ENCODE results near the gene TTLL10. TPM values are rescaled to one million over a fixed set of nuclear protein-coding genes. Genes with fewer than 3 reads are reported as not detected.

The TTLL10 gene, protein sequence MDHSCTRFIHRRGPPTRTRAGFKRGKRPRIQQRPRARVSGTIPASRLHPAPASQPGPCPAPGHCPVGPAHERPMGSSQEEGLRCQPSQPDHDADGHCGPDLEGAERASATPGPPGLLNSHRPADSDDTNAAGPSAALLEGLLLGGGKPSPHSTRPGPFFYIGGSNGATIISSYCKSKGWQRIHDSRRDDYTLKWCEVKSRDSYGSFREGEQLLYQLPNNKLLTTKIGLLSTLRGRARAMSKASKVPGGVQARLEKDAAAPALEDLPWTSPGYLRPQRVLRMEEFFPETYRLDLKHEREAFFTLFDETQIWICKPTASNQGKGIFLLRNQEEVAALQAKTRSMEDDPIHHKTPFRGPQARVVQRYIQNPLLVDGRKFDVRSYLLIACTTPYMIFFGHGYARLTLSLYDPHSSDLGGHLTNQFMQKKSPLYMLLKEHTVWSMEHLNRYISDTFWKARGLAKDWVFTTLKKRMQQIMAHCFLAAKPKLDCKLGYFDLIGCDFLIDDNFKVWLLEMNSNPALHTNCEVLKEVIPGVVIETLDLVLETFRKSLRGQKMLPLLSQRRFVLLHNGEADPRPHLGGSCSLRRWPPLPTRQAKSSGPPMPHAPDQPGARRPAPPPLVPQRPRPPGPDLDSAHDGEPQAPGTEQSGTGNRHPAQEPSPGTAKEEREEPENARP
- total RNA-seq, result 1.0 TPM

DNA sequence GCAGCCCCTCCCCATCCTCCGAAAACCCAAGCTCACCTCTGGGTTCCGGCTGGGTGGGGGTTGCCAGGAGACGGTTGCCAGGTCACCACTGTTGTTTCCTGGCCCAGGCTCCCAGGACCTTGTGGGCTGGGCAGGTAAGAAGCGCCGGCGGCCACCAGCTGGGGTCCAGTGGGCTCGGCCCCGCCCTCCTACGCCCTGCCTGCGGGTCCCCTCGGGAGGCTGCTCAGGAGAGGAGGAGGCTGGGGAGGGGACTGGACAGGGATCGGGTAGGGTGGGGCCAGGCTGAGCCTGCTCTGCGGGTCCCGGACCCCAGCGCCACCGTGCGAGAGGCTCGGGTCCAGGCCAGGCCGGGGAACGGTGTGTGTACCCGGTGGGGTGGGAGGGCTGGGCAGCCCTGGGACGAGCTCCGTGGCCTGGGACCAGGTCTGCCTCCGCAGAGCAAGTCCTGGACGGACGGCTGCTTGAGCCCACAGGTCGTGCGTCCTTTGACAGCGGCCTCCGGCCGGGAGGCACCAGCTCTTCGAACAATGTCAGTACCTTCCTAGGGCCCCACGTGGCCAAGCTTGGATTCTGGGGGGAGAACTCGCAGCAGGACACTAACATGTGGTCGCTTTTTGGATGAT lies at the start of gene TTLL10:
TSS of gene TTLL10 (plus strand) at position 88 of the 623 bp plus-strand sequence. CDS start 5,336 bp downstream, outside the sequence.
- ATAC-seq, result no peak

DNA sequence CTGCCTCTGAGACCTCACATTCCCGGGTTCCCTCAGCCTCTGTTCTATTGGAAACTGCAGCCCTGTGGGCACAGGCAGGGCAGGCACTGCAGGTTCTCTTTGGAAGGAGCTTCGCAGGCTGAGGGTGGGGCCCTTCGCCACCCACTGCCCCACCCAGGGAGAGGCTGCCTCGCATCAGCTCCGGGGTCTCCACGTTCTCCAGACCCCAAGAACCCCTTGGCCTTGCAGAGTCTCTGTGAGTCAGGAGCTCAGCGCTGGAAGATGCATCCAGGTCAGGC lies 49.2 kb upstream of the TTLL10 start:
- no peak for ATAC-seq

DNA sequence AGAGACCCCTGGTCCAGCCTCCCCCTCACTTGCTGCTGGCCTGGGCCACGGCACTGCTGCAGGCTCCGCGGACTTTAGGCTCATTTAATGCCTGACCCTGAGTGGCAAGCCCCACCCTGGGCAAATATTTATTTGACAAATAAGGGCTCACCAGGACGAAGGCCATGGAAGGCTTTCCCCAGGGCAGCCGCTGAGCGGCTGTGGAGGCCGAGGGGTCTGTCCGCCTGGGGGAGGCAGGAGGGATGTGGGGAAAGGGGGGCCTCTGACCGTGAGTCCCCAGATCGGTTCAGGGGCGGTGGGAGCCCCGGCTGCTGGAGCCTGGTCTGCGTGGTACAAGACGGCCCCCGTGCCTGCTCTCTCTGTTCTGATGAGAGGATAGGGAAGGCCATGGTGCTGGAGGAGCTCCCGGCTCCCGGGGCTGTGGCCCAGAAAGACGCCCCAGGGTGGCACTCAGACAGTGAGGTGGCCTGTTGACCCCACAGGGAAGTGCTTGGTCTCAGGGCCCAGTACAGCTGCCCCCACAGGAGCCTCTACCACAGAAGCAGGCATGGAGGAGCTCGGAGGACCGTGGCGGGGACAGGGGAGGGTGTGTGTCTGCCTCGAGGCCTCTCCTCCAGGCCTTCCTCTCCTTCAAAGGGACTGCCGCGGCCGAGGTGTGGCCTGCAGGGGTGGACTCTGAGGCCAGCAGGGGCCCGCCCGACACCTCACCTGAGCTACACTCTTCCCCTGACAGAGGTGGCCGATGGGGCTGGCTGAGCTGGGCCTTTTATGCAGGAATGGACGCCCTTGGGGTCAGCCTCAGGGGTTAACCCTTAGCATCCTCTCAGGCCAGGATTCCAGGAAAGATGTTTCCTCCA lies 48.7 kb upstream of the TTLL10 start:
- no peak for ATAC-seq

DNA sequence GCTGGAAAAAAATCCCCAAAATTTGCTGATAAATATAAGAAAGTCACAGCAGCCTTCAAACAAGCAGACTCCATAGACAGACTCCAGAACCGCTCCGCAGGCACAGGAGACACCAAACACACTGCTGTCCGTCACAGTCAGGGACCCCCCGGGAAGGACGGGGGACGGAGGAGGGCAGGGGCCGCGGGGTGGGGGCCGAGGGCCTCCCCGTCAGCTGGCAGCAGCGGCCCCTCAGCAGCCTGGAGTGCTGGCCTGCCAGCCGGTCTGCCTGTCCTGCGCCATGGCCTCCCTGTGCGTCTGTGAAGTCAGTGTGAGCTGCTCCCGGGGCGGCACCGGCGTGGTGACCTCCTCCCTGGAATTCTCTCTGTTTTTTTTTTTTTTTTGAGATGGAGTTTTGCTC lies 47.7 kb upstream of the TTLL10 start:
- ATAC-seq, result no peak

DNA sequence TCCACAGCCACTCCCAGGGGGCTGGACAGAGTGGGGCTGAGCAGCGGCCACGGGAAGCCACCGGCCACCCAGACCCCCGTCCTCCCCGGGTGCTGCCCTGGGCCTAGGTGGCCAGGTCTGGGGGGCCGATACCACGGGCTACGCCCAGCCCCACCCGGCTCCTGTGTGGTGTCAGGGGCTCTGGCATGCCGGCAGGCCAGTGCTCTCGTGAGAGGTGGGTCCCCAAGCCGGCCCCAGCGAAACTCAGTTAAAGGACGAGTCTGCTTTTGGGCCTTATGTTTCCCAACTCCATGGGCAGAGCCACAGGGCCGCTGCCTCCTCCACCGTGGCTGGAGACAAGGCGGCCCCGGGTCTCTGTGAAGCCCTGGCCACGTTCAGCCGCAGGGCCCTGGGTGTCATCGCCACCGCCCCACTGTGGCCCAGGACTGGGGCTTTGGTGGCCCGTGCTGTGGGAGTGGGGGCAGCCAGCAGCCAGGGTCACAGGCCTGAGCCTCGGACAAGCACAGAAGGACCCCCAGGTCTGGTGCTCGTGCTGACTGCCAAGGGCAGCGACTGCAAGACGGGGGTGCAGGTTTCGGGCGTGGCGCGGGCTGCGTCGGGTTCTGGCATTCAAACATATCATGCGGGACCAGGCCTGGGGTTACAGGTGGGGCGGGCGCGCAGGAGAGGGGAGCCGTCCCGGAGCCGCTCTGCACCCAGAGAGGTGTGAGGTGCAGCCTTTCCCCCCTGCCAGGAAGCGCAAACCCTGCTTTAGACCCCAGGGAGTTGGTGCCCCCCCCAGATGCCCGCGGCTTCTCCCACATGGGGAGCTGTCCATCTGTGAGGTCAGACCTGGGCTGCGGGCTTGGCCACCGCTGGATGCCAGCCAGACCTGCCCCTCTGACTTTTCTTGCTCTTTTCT lies 45.9 kb upstream of the TTLL10 start:
- no peak for ATAC-seq

DNA sequence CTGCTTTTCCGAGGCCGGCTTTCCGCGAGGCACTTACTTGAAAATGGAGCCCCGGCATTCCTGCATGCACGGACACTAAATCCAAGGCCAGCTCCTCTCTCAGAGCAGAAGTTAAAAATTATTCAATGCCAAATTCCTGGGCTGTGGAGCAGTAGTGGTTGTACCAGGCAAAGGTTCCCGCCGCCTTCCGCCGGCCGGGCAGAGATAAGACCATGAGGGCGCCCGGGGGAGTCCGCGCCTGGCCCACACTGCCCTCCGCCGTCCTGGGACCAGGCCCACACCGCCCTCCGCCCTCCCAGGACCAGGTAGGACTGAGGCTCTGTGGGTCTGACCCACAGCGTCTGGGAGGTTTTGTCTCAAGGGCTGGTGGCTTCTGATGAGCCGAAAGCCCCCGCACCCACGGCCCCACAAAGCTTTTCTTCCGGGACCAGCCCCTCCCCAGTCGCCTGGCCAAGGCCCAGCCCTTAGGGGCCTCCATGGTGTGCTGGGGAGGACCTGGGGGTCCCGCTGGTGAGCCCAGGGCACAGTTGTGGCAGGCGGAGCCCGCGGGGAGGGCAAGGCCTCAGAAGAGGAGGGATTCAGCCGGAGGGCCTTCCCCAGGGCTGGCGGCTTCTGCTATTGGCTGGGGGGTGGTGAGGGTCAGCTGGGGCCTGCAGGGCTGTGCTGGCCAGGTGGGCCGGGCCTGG lies 45.1 kb upstream of the TTLL10 start:
- no peak for ATAC-seq

DNA sequence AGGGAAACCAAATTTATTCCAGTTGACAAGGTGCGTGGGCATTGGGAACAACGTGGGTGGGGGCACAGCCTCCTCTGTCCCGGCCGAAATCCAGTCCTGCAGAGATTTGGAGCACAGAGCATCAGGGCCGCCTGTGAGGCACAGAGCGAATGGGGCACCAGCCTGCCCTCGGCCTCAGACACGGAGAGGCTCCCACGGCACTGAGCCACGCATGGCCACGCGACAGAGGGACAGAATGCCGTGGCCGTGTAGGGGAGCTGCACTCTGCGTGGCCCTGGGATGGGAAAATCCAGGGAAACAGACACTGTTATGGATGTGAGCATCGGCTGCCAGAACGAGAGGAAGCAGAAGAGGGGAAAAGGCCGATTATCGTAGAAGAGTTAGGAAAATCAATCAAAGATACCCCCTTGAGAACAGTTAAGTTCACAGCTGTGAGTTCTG lies 44.3 kb upstream of the TTLL10 start:
- ATAC-seq, result no peak

DNA sequence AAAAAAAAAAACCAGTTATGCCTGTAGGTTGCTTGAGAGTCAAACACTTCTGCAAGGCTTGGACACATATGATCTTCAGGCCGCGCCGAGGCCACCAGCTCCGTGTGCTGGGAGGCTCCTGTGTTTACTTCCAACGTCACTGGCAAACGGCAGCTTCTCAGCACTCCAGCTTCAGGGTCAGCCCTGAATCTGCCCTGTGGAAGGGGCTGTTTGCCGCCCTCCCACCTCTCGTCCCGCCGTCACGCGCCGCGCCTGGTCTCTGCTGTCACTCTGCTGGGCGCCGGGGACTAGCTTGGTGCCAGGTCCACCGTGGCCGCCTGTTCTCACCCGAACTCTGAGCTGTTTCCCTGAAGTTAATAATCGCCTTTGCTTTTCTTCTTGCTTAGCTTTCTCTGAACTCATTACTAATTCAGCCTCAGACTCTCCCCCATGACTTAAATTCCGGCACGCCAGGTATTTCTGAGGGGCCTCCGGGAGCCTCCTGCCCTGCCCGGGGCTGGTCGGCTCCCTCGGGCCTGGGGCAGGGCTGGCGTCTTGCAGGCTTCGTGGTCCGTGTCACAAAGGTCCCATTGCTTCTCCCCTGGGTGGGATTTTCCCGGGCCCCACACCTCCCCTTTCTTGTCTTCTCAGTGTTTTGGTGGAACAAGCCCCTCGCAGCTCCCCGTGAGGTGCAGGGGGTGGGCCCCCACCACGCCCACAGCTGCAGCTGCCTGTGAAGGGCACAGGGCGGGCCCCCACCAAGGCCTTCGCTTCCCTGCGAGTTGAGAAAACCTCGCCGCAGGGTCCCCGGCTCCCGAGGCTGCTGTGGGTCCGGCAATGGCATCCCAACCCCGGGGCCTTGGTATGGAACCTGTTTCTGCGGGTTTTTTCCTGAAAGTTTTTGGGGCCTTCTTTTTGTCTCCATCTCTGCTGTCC lies 43.2 kb upstream of the TTLL10 start:
- ATAC-seq, result no peak

DNA sequence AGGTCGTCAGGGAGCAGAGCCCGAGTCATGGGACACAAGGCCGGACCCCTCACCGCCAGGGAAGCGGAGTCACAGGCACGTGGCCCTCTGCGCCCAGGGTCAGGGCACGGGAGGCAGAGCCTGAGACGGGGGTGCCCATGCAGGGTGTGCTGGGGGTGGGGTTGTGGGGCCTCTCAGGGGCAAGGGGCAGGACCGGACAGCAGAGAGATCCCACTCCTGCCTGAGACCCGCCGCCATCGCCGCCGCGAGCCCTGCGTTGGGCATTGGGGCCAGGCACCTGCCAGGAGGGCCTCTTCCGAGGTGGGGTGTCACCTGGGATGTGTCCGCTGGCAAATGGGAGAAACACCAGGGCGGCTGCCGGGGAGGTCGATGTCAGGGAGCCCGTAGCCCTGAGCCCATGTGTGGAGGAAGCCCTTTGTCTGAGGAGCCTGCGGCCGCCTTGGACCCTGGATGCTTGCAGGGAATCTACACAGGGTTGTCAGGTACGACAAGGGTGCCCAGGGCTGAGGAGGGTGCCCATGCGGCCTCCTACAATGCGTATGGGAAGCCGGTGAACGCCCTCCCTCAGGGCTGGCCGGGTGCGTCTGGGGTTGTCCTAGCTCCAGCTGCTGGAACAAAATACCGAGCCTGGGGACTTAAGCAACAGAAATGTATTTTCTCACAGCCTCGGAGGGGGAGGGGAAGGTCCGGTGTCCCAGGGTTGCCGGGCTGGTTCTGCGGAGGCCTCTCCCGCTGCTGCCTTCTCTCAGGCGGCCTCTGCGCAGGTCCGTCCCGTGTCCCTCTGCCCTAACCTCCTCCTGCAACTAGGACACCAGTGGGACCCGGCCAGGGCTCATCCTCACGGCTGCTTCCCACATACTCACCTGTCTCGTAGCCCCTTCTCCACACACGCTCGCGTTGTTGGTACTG lies 41.4 kb upstream of the TTLL10 start:
- ATAC-seq, result no peak

DNA sequence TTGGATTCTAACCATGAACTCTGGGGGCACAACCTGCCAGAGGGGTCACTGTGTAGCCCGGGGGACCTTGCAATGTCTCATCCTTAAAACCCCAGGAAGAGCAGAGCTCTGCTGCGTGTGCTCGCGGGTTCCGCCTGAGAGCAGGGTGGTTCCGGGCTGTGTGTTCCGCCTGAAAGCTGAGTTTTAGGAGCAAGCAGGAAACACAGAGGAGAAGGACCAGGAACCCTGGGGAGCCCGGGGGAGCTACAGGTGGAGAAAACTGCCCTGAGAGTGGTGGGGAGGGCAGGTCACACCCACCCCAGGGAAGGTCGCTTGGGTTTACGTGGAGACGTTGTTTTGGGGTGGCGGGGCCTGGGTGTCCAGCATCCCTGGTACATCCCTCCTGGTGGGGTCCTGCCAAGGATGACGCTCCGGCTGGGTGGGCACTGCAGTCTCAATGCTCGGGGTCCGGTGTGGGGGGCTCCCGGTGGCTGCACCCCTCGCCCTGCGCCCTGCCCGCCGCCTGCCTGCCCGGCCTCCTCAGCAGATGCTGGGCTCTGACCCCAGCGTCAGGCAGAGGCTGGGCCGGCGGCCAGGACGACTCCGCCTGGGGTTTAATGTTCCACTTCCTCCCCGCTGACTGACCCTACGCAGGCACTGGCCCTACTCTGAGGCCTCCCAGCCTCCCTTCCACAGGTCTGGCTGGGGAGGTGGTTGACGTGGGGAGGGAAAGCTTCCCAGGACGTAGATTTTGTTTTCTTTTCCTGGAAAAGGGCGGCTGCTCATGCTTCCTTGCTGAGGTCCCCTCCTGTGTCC lies 40.5 kb upstream of the TTLL10 start:
- no peak for ATAC-seq

DNA sequence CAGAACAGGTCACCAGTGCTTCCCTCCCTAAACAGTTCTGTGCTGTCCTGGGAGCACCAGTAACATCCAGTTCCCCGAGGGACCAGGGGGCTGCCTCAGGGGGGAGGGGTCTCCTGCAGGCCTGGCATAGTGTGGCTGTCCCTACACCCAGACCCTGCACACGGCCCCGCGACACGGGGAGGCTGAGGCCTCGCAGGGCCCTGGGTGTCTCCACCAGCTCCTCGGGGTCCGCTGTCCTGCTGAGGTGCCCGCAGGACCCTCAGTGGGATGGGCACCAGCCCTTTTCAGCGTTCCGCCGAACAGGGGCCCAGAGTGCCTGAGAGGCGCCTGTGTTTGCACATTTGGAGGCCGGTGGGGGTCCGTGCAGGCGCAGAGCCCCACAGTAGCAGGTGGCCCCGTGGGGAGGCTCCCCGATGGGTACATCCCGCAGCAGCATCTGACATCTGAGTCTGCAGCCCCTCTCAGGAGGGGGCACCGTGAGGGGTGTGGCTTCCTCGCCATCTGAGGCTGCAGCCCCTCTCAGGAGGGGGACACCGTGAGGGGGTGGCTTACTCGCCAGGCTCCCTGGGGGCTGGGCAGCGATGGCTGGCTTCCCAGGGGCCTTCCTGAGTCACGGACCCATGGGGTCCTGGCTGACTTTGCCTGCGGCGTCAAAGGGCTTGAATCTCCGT lies 39.2 kb upstream of the TTLL10 start:
- ATAC-seq, result no peak

DNA sequence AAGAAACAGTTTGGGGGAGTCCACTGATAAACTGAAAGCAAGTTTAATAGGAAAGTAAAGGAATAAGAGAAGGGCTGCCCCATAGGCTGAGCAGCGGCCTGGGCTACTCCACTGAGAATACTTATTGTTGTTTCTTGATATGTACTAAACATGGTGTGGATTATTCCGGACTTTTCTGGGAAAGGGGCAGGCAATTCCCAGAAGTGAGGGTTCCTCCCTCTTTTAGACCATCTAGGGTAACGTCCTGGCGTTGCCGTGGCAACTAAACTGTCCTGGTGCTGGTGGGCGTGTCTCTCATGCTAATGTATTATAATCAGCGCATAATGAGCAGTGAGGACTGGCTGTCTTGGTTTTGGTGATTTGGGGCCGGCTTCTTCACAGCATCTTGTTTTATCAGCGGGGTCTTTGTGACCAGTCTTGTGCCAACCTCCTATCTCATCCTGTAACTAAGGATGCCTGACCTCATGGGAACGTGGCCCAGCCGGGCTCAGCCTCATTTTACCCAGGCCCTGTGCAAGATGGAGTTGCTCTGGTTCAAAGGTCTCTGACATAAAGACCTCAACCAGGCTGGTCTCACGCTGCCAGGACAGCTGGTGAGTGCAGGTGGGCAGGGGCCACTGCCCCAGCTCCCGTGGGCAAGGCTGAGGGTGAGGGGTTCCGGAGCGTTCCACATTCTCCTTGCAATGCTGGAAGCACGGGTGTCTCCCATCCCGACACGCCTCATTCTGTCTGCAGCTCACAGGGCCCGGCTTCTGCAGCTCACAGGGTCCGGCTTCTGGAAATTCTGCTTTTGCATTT lies 38.1 kb upstream of the TTLL10 start:
- ATAC-seq, result no peak

DNA sequence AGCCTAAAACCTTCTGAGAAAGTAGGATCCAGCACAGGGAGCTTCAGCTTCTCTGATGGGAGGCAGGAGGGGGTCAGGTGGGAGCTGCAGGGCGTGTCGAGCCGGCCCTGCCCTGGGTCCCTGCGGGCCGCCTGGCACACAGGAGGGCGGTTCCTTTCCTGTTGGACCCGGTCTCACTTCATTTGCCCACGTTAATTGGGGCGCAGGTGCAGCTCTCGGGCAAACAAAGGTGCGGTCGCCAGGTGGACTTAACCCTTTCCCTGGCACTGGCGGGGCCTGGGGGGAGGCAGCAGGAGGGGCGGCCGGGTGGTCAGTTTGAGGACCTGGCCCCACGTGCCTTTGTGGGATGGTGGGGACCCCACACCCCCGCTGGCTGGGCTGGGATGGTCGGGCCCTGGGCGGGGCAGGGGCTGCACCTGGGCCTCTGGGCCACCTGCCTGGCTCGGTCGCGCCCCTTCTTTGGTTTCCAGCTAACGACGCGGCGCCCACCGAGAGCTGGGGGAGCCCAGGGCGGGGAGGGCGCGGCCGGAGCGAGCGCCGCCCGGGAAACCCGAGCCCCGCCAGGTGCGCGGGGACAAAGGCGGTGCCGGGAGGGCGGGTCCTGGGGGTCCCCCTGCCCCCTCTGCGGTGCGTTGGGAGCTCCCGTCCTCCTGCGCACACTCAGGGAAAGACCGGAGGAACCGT lies 37.0 kb upstream of the TTLL10 start:
- ATAC-seq, result peak; percentile 70

DNA sequence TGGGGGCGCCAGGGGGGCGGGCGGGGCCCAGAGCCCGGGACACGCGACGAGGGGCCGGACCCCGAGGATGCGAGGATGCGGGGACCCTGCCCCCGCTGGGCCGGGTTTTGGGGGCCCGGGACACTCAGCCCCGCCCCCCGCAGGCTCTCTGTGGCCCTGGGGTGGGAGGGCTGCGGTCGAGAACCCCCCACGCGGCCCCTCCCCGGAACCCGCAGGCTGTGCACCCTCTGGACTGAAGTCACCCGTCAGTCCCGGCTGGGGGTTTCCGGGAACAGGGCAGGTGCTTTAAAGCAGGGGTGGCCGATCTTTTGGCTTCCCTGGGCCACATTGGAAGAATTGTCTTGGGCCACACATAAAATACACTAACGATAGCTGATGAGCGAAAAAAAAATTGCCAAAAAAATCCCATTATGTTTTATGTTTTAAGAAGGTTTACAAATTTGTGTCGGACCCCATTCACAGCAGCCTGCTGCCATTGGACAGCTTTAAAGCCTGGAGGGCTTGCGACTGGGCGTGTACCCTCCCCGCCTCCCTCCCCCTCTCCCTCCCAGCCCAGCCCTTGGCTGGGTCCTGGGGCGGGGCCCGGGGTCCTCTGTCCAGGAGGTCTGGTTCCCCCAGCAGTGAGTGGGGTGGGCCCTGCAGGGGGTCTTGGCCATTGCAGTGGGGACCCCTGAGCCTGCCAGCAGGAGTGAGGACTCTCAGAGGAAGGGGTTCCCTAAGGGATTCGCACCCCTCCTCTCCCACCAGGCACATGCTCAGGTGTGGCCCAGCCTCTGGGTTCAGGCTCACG lies 36.2 kb upstream of the TTLL10 start:
- peak; percentile 49 for ATAC-seq

DNA sequence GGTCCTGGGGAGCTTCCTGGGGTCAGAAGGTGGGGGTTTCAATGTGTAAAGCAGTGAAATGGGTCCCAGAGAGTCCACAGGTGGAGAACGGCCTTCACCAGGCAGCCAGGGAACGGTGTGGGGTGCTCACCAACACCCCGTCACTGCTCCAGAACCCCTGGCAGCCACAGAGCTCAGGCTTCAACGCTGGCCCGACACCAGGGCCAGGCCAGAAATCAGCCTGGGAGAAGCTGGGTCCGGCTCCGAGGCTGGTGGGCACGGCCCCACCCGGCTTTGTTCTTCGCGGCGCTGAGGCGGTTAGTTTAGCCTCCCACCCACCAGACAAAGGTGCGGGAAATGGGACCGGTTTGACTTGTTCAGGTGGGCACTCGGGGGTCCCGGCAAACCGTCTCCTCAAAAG lies 33.0 kb upstream of the TTLL10 start:
- ATAC-seq, result no peak
